ENCODE measurements around the gene AGAP1.

AGAP1 gene

DNA sequence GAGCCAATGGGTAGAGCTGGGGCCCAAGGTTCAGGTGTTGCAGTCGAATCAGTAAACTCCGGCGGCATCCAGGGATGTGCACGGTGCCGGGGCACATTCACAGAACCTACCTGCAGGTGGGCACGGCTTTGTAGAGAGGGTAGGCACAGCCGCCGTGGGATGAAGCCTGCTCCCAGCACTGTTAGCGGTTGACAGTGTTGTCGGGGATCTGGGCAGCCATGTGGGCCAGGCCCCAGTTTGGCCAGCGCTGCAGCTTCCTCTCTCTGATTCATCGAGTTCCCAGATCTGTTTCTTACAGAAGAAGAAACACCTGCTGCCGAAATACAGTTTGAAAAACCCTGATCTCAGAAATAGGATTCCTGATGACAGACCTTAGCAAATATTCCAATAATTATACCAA lies 274.8 kb downstream of the AGAP1 start:
- no peak overlapping the region for H3K4me2 ChIP-seq (ENCODE audit: low read length)
- H3F3A ChIP-seq (ENCODE audit: control insufficient read depth, insufficient read depth), result no peaks in the 10 kb centered on the region
- no peaks in the 10 kb centered on the region for H3K27me3 ChIP-seq (ENCODE audit: control insufficient read depth, low read length)
- H3K4me3 ChIP-seq (ENCODE audit: low read length), result no peak overlapping the region
- H3K36me3 ChIP-seq (ENCODE audit: control insufficient read depth, low read length), result no peaks in the 10 kb centered on the region
- no peak overlapping the region for H3K27ac ChIP-seq (ENCODE audit: low read depth, low read length)
- peaks cover 3% of the 10 kb centered on the region; the same call in 1 of the 2 replicates for H4K20me1 ChIP-seq (ENCODE audit: control insufficient read depth, insufficient read depth, low read depth, low read length)
- H3K9me3 ChIP-seq (ENCODE audit: control insufficient read depth, insufficient read depth, low read length), result no peaks in the 10 kb centered on the region
- no peaks in the 10 kb centered on the region for H3K9me2 ChIP-seq (replicated peaks; ENCODE audit: control insufficient read depth, low read length)
- H3K79me2 ChIP-seq (ENCODE audit: control insufficient read depth, low read length), result no peaks in the 10 kb centered on the region
- H3K4me1 ChIP-seq (ENCODE audit: control insufficient read depth, low read length), result no peaks in the 10 kb centered on the region
- TF ChIP-seq EZH2phosphoT487 (IDR thresholded peaks at IDR 0.05; ENCODE audit: borderline replicate concordance, low read length), result no peak
- TF ChIP-seq, protein P1, sequence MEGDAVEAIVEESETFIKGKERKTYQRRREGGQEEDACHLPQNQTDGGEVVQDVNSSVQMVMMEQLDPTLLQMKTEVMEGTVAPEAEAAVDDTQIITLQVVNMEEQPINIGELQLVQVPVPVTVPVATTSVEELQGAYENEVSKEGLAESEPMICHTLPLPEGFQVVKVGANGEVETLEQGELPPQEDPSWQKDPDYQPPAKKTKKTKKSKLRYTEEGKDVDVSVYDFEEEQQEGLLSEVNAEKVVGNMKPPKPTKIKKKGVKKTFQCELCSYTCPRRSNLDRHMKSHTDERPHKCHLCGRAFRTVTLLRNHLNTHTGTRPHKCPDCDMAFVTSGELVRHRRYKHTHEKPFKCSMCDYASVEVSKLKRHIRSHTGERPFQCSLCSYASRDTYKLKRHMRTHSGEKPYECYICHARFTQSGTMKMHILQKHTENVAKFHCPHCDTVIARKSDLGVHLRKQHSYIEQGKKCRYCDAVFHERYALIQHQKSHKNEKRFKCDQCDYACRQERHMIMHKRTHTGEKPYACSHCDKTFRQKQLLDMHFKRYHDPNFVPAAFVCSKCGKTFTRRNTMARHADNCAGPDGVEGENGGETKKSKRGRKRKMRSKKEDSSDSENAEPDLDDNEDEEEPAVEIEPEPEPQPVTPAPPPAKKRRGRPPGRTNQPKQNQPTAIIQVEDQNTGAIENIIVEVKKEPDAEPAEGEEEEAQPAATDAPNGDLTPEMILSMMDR (IDR thresholded peaks at IDR 0.05; ENCODE audit: low read depth, low read length, poor library complexity, severe bottlenecking), result no peak

DNA sequence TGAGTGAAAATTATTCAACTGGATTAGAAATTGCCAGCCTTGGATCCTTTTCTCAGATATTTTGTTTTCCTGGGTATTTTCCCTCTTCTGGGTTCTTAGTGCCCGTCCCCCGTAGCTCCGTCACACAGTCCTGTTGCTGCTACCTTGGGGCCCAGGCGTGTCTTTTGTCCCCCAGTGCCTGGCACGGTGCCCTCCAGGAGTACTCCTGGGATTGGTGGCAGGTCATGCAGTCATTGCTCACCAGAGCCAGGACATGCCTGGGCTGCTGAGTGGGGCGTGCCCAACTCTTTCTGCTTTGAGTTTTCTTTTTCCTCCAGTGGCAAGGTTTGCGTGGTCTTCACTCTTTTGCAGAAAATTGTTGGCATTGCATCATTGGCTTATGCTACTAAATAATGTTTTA lies 275.2 kb downstream of the AGAP1 start:
- TF ChIP-seq, protein P1 (IDR thresholded peaks at IDR 0.05; ENCODE audit: low read depth, low read length, poor library complexity, severe bottlenecking), result no peak
- no peak for TF ChIP-seq EZH2phosphoT487 (IDR thresholded peaks at IDR 0.05; ENCODE audit: borderline replicate concordance, low read length)
- peaks cover 3% of the 10 kb centered on the region; the same call in 1 of the 2 replicates for H4K20me1 ChIP-seq (ENCODE audit: control insufficient read depth, insufficient read depth, low read depth, low read length)
- H3K4me1 ChIP-seq (ENCODE audit: control insufficient read depth, low read length), result no peaks in the 10 kb centered on the region
- no peaks in the 10 kb centered on the region for H3K79me2 ChIP-seq (ENCODE audit: control insufficient read depth, low read length)
- no peaks in the 10 kb centered on the region for H3F3A ChIP-seq (ENCODE audit: control insufficient read depth, insufficient read depth)
- H3K9me3 ChIP-seq (ENCODE audit: control insufficient read depth, insufficient read depth, low read length), result no peaks in the 10 kb centered on the region
- no peak overlapping the region for H3K4me3 ChIP-seq (ENCODE audit: low read length)
- H3K4me2 ChIP-seq (ENCODE audit: low read length), result no peak overlapping the region
- no peaks in the 10 kb centered on the region for H3K9me2 ChIP-seq (replicated peaks; ENCODE audit: control insufficient read depth, low read length)
- H3K27ac ChIP-seq (ENCODE audit: low read depth, low read length), result no peak overlapping the region
- no peaks in the 10 kb centered on the region for H3K36me3 ChIP-seq (ENCODE audit: control insufficient read depth, low read length)
- H3K27me3 ChIP-seq (ENCODE audit: control insufficient read depth, low read length), result no peaks in the 10 kb centered on the region

DNA sequence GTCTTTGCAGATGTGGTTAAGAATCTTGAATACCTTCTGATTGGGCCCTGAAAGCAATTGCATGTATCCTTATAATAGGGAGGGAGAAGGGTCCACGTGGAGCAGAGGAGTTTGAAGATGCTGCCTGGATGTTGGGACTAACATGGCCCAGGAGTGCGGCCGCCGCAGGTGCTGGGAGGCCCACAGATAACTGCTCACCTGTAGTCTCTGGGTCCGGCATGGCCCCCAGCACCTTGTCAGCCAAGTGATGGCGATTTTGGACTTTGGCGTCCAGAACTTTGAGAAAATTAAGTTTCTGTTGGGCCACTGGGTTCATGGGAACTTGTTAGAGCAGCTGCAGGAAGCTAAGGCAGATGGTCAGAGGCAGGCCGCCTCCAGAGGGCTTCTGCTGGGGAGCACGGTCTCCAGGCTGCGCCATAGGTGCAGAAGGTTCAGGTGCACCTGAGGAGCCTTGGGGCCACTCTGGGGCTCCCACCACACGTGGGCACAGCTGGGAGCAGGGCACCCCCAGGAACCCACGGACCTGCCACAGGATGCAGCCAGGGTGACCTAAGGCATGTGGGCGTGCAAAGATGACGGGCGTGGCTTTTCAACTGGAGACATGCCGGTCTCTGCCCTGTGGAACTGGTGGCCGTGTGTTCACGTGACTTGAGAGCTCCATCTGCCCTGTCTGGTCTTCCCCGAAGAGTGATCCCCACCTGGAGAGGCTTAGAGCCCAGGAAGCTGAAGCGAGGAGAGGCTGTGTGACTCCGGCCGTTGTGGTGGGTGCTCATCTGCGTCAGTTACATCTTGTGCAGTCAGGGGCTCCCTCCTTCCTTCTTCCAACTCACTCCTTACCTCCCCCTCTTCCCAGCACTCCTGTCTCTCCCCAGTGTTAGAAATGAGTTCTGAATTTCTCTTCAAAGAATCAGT lies 277.3 kb downstream of the AGAP1 start:
- Histone ChIP-seq H3K9me2 (replicated peaks; ENCODE audit: control insufficient read depth, low read length) (no peaks in the 10 kb centered on the region), H4K20me1 (ENCODE audit: control insufficient read depth, insufficient read depth, low read depth, low read length) (peaks cover 3% of the 10 kb centered on the region; the same call in 1 of the 2 replicates), H3K36me3 (ENCODE audit: control insufficient read depth, low read length) (no peaks in the 10 kb centered on the region), H3K79me2 (ENCODE audit: control insufficient read depth, low read length) (no peaks in the 10 kb centered on the region), H3K27ac (ENCODE audit: low read depth, low read length) (no peak overlapping the region), H3K4me3 (ENCODE audit: low read length) (no peak overlapping the region), H3K4me2 (ENCODE audit: low read length) (no peak overlapping the region), H3K9me3 (ENCODE audit: control insufficient read depth, insufficient read depth, low read length) (no peaks in the 10 kb centered on the region), H3K4me1 (ENCODE audit: control insufficient read depth, low read length) (no peaks in the 10 kb centered on the region), H3K27me3 (ENCODE audit: control insufficient read depth, low read length) (no peaks in the 10 kb centered on the region), H3F3A (ENCODE audit: control insufficient read depth, insufficient read depth) (no peaks in the 10 kb centered on the region)
- TF ChIP-seq, protein P1 (IDR thresholded peaks at IDR 0.05; ENCODE audit: low read depth, low read length, poor library complexity, severe bottlenecking), result no peak
- TF ChIP-seq EZH2phosphoT487 (IDR thresholded peaks at IDR 0.05; ENCODE audit: borderline replicate concordance, low read length), result no peak

Measured in DOHH2 (cell line).